H1 (cell line): Measurements from ENCODE around the gene RAB44. TPM values are rescaled to one million over a fixed set of nuclear protein-coding genes. Genes with fewer than 3 reads are reported as not detected.

Experiments used
- CHD7 ChIP-seq: fragments of 300-600 bp; sonication (generic); IDR thresholded peaks from 2 replicates; pipeline ENCODE4 v1.7.1; 2012; ENCODE audit warnings: low read length, moderate library complexity, mild to moderate bottlenecking, inconsistent platforms; ENCODE audit not compliant: insufficient replicate concordance
- CTCF ChIP-seq, 3 experiments: IDR thresholded peaks; 1 replicate in 2 of 3; 2 replicates in 1 of 3; pipeline versions ENCODE4 v1.5.1 to v1.6.1; 2011; ENCODE audit warnings: low read length in 3 of 3, mild to moderate bottlenecking in 3 of 3, inconsistent platforms in 2 of 3, low read depth in 1 of 3, moderate library complexity in 1 of 3; ENCODE audit not compliant: insufficient read depth in 1 of 3; ENCODE audit errors: control extremely low read depth in 1 of 3
- FOSL1 ChIP-seq: IDR thresholded peaks from 2 replicates; pipeline ENCODE4 v1.6.1; 2011; ENCODE audit warnings: mild to moderate bottlenecking, low read depth, low read length, moderate library complexity; ENCODE audit not compliant: insufficient read depth
- POLR2A ChIP-seq, 2 experiments: IDR thresholded peaks; 1 replicate in 1 of 2; 2 replicates in 1 of 2; pipeline ENCODE4 v1.6.1; 2011; ENCODE audit warnings: low read depth in 2 of 2, low read length in 2 of 2, mild to moderate bottlenecking in 2 of 2; ENCODE audit errors: control extremely low read depth in 1 of 2
- SP2 ChIP-seq: IDR thresholded peaks from 2 replicates; pipeline ENCODE4 v1.6.1; 2012; ENCODE audit warnings: mild to moderate bottlenecking, low read length, inconsistent platforms
- SP4 ChIP-seq: IDR thresholded peaks from 2 replicates; pipeline ENCODE4 v1.6.1; 2012; ENCODE audit warnings: low read length, inconsistent platforms
- polyA plus RNA-seq, 7 experiments: library from polyadenylated mRNA; depleted of rRNA in 3 of 7; stranded (reverse) in 5 of 7; unstranded in 2 of 7; fragments of >200 nt in 5 of 7; fragments of 200-250 nt in 2 of 7; gene quantifications; 1 replicate in 5 of 7; 2 replicates in 1 of 7; 4 replicates in 1 of 7; pipeline versions ENCODE4 v1.2.1 to v1.2.3, GENCODE V29; 2011 to 2013; ENCODE audit warnings: missing spikeins in 2 of 7, mixed read lengths in 2 of 7
- total RNA-seq: library from RNA; stranded (reverse); fragmentation: NEBNext Ultra II Directional; extraction: Animal tissue kit (Norgen Biotek cat#: 25700); gene quantifications from 2 replicates; pipeline ENCODE4 v1.2.1, GENCODE V29; 2021

RAB44 gene
- total and polyA plus RNA-seq, 2 of the 8 experiments (the other 6 are each of a cell fraction or from before 2014, with no cell fraction given) = 0.02 TPM; not detected in 1

- TF ChIP-seq CHD7 = no peak
- TF ChIP-seq POLR2A (IDR thresholded peaks at IDR 0.05; ENCODE audit: control extremely low read depth in 1 of 2, low read depth in 2 of 2, low read length in 2 of 2) = no peak
- TF ChIP-seq SP4 = no peak
- no peak for TF ChIP-seq FOSL1
- no peak for TF ChIP-seq CTCF (IDR thresholded peaks at IDR 0.05; ENCODE audit: control extremely low read depth in 1 of 3, insufficient read depth in 1 of 3, low read depth in 1 of 3, low read length in 3 of 3)
- TF ChIP-seq SP2 = no peak
Observed at GRCh38 chr6:36735110-36736071, 37.8 kb downstream of the RAB44 start (continued).
